ENCODE data around the gene KCNA10. TPM values are rescaled to one million over a fixed set of nuclear protein-coding genes. Genes with fewer than 3 reads are reported as not detected.

The KCNA10 gene
- not detected for polyA plus RNA-seq

DNA sequence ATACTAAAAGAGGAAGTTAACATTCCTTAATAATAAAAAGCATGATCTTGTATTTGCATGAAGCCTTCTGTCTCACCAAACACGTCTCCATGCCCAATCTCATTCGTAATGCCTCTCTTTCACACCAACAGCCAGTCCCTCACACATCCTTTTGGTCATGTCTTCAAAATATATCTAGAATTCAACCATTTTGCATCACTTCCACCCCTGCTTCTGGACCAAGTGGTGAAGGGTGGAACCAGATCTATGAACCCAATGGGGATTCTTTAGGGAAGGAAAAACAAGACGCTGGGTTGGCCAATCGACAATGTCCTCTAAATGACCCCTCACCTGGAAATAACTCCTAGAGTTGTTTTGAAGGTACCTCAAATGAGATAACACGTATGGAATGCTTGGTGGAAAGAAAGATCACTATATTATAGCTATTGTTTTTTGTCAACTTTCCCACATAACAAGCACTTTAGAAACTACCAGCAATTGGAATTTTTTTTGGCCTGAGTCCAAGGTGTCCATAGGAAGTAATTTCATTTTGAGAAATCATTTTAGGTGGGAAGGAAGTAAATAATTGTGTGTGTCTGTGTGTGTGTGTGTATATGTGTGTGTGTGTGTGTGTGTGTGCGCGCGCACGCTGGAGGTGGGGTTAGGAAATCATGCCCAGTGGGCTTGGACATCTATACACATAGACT, at the start of gene KCNA10:
Gene KCNA10, minus strand, starts transcription at position 51 of the 686 bp plus-strand sequence. CDS start 388 bp downstream, outside the sequence.
- no peak for DNase-seq
- Mint-ChIP-seq H3K4me1 (no peaks in the 10 kb centered on the region), H3K27ac (no peak within 1 kb of the TSS), H3K9me3 (no peaks in the 10 kb centered on the region), H3K27me3 (ENCODE audit: low read depth in 3 of 3) (peaks cover 5 to 11% (median 8%) of the 10 kb centered on the region in 3 donors), H3K36me3 (no peaks in the 10 kb centered on the region), H3K4me3 (no peak within 1 kb of the TSS)

DNA sequence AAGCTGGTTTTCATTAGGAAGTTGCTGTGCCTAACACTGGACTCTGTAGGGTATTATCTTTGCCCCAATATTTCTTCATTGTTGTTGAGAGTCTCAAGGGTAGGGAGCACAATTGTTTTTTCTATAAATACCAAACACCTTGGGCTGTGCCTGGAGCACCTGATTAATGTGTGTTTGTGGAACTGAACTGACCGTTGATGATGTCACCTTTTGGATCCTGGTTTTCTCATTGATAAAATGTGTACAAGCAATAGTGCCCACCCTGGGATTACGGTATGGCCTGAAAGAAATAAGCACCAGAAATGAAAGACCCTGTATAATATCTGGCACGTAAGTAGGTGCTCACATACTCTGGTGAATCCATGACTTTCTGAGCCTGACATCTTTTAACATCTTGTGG, 47.9 kb upstream of the KCNA10 start:
- no peak overlapping the region for H3K27ac Mint-ChIP-seq
- no peaks in the 10 kb centered on the region for H3K9me3 Mint-ChIP-seq
- H3K36me3 Mint-ChIP-seq, result no peaks in the 10 kb centered on the region
- no peaks in the 10 kb centered on the region for H3K4me1 Mint-ChIP-seq
- H3K27me3 Mint-ChIP-seq (ENCODE audit: low read depth in 3 of 3), result peaks cover 5 to 15% (median 10%) of the 10 kb centered on the region in 3 donors
- no peak overlapping the region for H3K4me3 Mint-ChIP-seq
- DNase-seq, result no peak

DNA sequence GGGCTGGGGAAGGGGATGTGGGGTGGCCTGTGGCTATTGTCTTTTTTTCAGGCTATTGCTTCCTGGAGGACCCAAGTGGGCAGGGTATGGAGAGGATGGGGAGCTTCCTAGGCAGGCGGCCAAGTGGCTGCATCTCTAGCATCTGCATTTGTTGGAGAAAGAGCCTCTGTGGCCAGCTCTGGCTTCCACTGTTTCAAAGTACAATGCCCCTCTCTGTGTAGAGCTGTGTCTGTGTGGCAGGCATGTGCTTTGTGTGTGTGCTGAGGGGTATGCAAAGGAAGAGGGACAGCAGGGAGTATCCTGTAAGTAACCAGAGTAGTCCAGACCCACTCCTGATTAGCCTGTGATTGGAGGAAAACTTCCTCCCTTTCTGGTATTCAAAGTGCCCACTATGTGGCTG, 46.6 kb upstream of the KCNA10 start:
- Mint-ChIP-seq H3K36me3 (no peaks in the 10 kb centered on the region), H3K4me3 (no peak overlapping the region), H3K27me3 (ENCODE audit: low read depth in 3 of 3) (peaks cover 4 to 6% (median 5%) of the 10 kb centered on the region in 3 donors), H3K27ac (no peak overlapping the region), H3K4me1 (no peaks in the 10 kb centered on the region), H3K9me3 (no peaks in the 10 kb centered on the region)
- no peak for DNase-seq

DNA sequence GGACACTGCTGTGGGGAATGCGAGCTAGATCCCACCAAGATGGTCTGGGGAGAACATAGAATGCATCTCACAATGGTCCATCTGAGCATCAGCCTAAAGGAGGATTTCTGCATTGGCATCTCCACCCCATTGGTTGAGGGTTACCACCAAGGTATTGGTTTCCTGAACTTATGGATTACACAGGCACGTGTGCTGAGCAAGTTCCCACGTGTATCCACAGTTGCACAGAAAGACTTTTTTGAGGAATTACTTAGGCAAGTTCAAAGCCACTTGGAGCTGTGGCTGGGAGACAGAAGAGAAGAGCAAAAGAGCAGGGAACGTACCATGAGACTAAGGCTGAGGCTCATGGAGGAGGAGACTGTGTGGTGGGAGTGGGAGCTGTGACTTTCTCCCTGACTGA, 44.1 kb upstream of the KCNA10 start:
- Mint-ChIP-seq H3K4me1 (no peaks in the 10 kb centered on the region), H3K4me3 (no peak overlapping the region), H3K27ac (no peak overlapping the region), H3K9me3 (no peaks in the 10 kb centered on the region), H3K36me3 (no peaks in the 10 kb centered on the region), H3K27me3 (ENCODE audit: low read depth in 3 of 3) (peaks cover 5 to 9% (median 6%) of the 10 kb centered on the region in 3 donors)
- DNase-seq, result no peak

DNA sequence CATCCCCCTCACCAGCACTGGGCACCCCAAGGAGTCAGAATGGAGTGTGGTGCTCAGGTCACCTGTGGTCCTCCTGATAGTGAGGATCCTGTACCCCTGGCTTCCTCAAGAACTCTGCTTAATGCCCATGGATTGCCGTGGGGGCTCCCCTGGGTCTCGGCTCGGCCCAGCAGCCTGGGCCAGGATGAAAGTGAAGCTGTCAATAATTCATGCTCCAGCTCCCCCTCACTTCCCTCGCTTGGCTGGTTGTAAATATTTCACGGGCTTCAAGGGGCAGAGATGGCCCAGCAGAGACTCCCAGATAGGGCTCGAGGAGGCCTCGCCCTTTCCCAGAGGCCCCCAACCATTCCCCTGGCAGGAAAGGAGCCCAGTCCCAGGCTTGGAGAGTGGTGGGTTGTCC, 42.6 kb upstream of the KCNA10 start:
- no peak overlapping the region for H3K4me3 Mint-ChIP-seq
- no peaks in the 10 kb centered on the region for H3K9me3 Mint-ChIP-seq
- H3K4me1 Mint-ChIP-seq, result no peaks in the 10 kb centered on the region
- H3K27me3 Mint-ChIP-seq (ENCODE audit: low read depth in 3 of 3), result peaks cover 4 to 7% (median 6%) of the 10 kb centered on the region in 3 donors
- H3K36me3 Mint-ChIP-seq, result no peaks in the 10 kb centered on the region
- no peak overlapping the region for H3K27ac Mint-ChIP-seq
- DNase-seq, result no peak

DNA sequence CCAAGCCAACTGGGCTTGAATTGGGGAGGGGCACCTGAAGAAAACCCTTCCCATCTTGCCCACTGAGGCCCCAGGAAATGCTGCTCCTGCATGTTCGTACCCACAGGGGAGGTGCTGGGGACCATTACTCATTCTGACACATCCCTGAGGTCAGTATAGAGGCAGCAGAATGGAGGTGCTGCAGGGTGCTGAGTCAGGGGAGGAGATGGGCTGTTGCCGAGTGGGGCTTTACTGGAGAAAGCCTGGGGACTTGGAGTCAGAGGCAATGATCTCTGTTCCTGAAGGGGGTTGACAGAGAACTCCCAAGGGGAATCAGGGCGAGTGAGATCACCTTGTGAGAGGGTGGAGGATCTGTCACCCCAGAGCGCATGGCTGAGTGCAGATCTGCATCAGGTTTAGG, 40.2 kb upstream of the KCNA10 start:
- Mint-ChIP-seq H3K36me3 (no peaks in the 10 kb centered on the region), H3K4me1 (peaks cover 0 to 2% of the 10 kb centered on the region in 2 donors), H3K27ac (no peak overlapping the region), H3K9me3 (no peaks in the 10 kb centered on the region), H3K4me3 (no peak overlapping the region), H3K27me3 (ENCODE audit: low read depth in 3 of 3) (peaks cover 10 to 22% (median 10%) of the 10 kb centered on the region in 3 donors)
- DNase-seq, result no peak

DNA sequence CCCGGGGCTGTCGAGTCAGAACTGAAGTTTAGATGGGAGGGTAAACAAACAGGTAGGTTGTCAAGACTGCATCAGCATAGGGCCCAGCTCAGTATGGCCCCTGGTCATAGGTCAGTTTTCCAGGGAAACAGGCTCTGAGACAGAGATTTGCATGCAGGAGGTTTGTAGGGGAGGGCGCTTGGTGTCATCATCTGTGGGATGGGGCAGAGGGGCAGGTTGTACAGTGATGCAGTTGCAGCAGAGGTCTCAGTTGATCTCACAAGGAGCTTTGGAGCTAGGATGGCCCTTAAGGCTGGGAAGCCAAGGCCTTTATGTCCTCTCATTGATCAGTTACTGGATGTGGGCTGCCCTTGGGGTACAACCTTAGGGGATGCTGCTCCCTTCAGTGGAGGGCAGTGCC, 38.5 kb upstream of the KCNA10 start:
- H3K36me3 Mint-ChIP-seq, result no peaks in the 10 kb centered on the region
- no peaks in the 10 kb centered on the region for H3K9me3 Mint-ChIP-seq
- H3K4me3 Mint-ChIP-seq, result no peak overlapping the region
- H3K27ac Mint-ChIP-seq, result no peak overlapping the region
- DNase-seq, result no peak
- H3K27me3 Mint-ChIP-seq (ENCODE audit: low read depth in 3 of 3), result peaks cover 10 to 23% (median 13%) of the 10 kb centered on the region in 3 donors
- H3K4me1 Mint-ChIP-seq, result peaks cover 0 to 2% of the 10 kb centered on the region in 2 donors

DNA sequence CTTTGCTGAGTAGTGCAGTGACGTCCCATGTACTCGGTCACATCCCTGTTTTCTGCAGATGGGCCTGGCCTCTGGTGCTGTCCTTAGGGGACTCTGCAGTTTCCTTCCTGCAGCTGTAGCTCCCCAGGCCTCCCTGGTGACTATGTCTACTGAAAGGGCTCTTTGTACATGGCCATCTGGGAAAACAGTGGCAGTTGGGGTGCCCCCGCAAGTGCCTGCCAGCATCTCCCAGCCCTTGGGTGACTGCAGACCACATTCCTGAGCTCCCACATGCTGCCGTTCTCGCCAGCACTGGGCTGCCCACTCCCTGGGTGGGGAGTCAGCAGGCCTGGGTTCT, 37.5 kb upstream of the KCNA10 start:
- no peaks in the 10 kb centered on the region for H3K36me3 Mint-ChIP-seq
- DNase-seq, result no peak
- H3K4me1 Mint-ChIP-seq, result peaks cover 0 to 2% of the 10 kb centered on the region in 2 donors
- no peak overlapping the region for H3K4me3 Mint-ChIP-seq
- no peak overlapping the region for H3K27ac Mint-ChIP-seq
- no peaks in the 10 kb centered on the region for H3K9me3 Mint-ChIP-seq
- H3K27me3 Mint-ChIP-seq (ENCODE audit: low read depth in 3 of 3), result peaks cover 12 to 23% (median 13%) of the 10 kb centered on the region in 3 donors

DNA sequence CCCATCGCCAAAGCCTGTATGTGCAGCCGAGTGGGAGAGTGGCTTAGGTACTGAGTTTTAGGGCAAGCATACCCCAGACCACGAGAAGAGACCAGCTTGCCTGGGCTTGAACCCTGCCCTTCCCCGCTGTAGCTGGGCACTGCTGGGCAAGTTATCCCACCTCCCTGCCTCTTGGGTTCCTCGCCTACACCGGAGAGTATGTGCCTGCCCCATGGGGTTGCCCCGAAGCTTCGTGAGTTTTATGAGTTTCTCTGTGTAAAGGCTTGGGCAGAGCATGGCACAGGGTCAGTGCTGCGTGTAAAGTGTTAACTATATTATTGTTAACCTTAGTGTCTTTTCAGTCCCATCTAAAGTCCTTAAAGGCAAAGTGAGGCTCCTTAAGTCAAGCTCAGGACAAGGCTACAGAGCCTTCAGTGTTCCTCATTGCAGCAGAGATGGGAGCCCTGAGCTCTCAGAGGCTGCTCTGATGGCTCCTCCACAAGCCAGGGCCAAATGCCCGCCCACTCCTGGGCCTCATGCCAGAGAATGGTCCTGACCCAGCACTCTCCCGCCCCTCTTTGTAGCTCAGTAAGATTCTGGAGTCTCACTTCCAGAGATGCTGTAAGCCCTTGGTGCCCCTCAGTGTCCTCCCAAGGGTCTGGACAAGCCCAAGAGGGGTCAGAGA, 37.0 kb upstream of the KCNA10 start:
- H3K4me3 Mint-ChIP-seq, result no peak overlapping the region
- H3K9me3 Mint-ChIP-seq, result no peaks in the 10 kb centered on the region
- DNase-seq, result no peak
- H3K27me3 Mint-ChIP-seq (ENCODE audit: low read depth in 3 of 3), result peaks cover 12 to 25% (median 14%) of the 10 kb centered on the region in 3 donors
- peaks cover 0 to 2% of the 10 kb centered on the region in 2 donors for H3K4me1 Mint-ChIP-seq
- no peak overlapping the region for H3K27ac Mint-ChIP-seq
- no peaks in the 10 kb centered on the region for H3K36me3 Mint-ChIP-seq

DNA sequence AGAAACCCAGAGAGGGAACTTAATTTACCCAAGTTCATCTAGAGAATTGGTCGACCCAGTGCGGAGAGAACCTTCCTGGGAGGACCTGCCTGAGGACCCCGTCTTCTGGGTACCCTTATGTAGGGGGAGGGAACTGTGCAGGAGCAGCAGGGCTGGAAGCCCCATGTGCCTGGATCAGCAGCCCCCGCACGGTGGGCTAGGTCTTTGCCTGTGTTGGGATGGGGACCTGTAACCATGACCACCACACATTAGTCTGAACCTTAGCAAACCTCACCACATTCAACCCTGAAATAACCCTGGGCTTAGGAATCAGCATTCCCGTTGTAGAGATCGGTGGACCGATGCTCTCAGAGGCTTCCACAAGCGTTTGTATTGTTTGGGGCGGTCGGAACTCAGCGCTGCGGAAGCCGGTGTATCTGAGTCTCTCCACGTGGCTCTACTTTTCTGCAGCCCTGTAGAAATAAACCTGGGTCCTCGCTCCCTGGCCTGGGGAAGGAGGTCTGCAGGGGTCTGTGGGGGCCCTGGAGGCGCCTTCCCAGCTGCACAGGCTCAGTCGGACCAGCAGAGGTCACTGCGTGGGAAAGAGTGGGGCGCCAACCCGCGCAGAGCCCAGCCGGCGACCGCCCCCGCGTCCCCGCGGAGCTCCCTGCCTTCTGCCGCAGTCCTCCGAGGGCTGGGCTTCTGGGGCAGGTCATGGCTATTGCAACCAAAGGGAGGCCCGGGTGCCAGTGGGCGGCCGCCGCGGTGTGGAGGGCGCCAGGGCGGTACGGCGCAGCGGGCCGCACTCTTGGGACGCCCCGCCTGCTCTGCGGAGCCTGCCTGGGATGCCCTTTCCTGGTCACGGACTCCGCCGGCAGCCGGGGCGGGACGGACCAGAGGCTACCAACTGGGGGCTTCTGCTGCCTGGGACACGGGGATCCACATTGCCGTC, 36.2 kb upstream of the KCNA10 start:
- DNase-seq, result peak; percentile 14 to 39 (median 33)
- Mint-ChIP-seq H3K36me3 (no peaks in the 10 kb centered on the region), H3K4me1 (peaks cover 0 to 2% of the 10 kb centered on the region in 2 donors), H3K4me3 (peak overlapping the region in 1 of 5 donors; percentile 17), H3K9me3 (no peaks in the 10 kb centered on the region), H3K27ac (no peak overlapping the region), H3K27me3 (ENCODE audit: low read depth in 3 of 3) (peaks cover 12 to 25% (median 14%) of the 10 kb centered on the region in 3 donors)

DNA sequence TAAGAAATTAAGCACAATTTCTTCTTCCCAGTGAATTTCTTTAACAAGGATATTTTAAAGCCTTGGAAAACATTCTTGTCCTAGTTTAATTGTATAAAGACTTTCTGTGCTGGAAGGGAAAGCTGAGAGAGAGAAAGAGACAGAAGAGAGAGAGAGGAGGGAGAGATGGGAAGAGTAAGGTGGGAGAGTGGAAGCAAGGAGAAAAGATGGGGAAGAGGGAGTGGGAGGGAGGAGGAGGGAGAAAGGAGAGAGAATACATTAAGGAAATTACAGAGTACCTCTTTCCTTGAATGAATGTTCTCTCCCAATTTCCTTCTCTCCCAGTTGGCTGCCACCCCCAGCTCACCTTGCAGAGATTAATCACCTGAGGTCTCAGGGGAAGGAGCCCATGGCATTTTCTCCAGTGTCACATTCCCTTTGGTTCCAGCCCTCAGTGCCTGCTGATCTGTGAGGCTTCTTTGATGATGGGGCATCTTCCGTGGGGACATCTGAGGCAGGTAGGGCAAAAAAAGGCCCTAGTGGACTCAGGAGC, 32.4 kb upstream of the KCNA10 start:
- Mint-ChIP-seq H3K27me3 (ENCODE audit: low read depth in 3 of 3) (peaks cover 9 to 23% (median 11%) of the 10 kb centered on the region in 3 donors), H3K4me3 (no peak overlapping the region), H3K9me3 (no peaks in the 10 kb centered on the region), H3K27ac (no peak overlapping the region), H3K36me3 (peaks cover 0 to 3% (median 0%) of the 10 kb centered on the region in 3 donors), H3K4me1 (peaks cover 0 to 2% of the 10 kb centered on the region in 2 donors)
- no peak for DNase-seq

DNA sequence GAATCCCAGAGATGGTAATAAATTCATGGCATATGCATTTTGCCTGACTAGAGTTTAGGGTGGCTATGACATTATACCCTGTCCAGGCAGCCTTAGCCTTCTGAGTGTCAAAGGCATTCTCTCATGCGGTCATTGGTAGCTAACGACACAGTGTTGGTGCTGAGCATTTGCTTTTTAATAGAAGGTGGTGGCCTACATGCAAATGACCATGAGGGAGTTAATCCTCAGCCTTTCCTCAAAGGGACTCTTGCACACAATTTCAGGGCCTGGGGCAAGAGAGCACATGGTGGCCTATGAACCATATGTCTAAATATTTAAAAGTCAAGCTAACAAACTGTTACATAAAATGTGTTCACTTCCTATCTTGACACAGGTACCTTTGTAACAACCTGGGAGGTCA, 30.9 kb upstream of the KCNA10 start:
- no peaks in the 10 kb centered on the region for H3K4me1 Mint-ChIP-seq
- DNase-seq, result no peak
- no peaks in the 10 kb centered on the region for H3K9me3 Mint-ChIP-seq
- no peak overlapping the region for H3K27ac Mint-ChIP-seq
- H3K36me3 Mint-ChIP-seq, result peaks cover 0 to 3% (median 0%) of the 10 kb centered on the region in 3 donors
- H3K27me3 Mint-ChIP-seq (ENCODE audit: low read depth in 3 of 3), result peaks cover 6 to 16% (median 7%) of the 10 kb centered on the region in 3 donors
- H3K4me3 Mint-ChIP-seq, result no peak overlapping the region

DNA sequence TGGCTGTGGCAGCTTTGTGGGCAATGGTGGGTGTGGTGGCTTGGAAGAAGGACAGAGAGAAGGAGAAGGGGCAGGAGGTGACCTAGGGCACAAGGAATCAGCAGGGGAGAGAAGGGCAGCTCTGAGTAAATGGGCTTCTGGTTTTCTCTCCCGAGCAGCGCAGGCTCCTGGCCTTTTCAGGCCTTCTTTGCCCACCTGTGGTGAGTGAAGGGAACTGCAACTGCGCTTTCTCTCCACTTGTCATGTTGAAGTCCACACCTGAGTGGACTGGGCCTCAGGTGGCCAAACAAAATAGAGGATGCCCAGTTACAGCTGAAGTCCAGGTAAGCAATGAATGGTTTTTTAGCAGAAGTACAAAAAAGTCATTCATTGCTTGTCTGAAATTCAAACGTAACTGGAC, 29.4 kb upstream of the KCNA10 start:
- no peaks in the 10 kb centered on the region for H3K9me3 Mint-ChIP-seq
- H3K27ac Mint-ChIP-seq, result no peak overlapping the region
- H3K27me3 Mint-ChIP-seq (ENCODE audit: low read depth in 3 of 3), result peaks cover 6 to 9% (median 6%) of the 10 kb centered on the region in 3 donors
- H3K4me3 Mint-ChIP-seq, result no peak overlapping the region
- no peak for DNase-seq
- no peaks in the 10 kb centered on the region for H3K4me1 Mint-ChIP-seq
- peaks cover 0 to 3% (median 0%) of the 10 kb centered on the region in 3 donors for H3K36me3 Mint-ChIP-seq
